Esophagus (tissue), 2 donors: ENCODE results near the gene SDR9C7. TPM values are rescaled to one million over a fixed set of nuclear protein-coding genes. Genes with fewer than 3 reads are reported as not detected.
"Not testable (repeated sequence)": the region's sequence is repeated elsewhere in the genome, so short reads cannot be mapped to it uniquely, and the experiment has no call there.

Source experiments
- H3K27ac ChIP-seq, 2 donors: one replicate each; pipeline ENCODE4 v1.5.1; 2013; ENCODE audit warnings: low read depth in 2 of 2, mild to moderate bottlenecking in 2 of 2, inconsistent platforms in 1 of 2, low read length in 1 of 2, moderate library complexity in 1 of 2
- H3K27me3 ChIP-seq, 2 donors: one replicate each; pipeline ENCODE4 v1.6.1; 2013; ENCODE audit warnings: low read length in 2 of 2, control low read depth in 1 of 2, mild to moderate bottlenecking in 1 of 2; ENCODE audit not compliant: insufficient read depth in 2 of 2, control insufficient read depth in 1 of 2
- H3K36me3 ChIP-seq, 2 donors: one replicate each; pipeline ENCODE4 v1.6.1; 2013; ENCODE audit warnings: low read length in 1 of 2; ENCODE audit not compliant: control insufficient read depth in 2 of 2, insufficient read depth in 2 of 2
- H3K4me1 ChIP-seq, 2 donors: one replicate each; pipeline ENCODE4 v1.6.1; 2013; ENCODE audit warnings: low read length in 1 of 2; ENCODE audit not compliant: control insufficient read depth in 2 of 2, insufficient read depth in 2 of 2
- H3K4me3 ChIP-seq, 2 donors: one replicate each; pipeline ENCODE4 v1.5.1; 2013; ENCODE audit warnings: low read length in 2 of 2, mild to moderate bottlenecking in 2 of 2, low read depth in 1 of 2, moderate library complexity in 1 of 2
- H3K9me3 ChIP-seq, 2 donors: one replicate each; pipeline ENCODE4 v1.6.1; 2013; ENCODE audit warnings: mild to moderate bottlenecking in 2 of 2, low read depth in 1 of 2, low read length in 1 of 2, moderate library complexity in 1 of 2; ENCODE audit not compliant: control insufficient read depth in 2 of 2, insufficient read depth in 1 of 2
- WGBS, 2 donors: extraction: QIAGEN DNeasy Blood & Tissue Kit; methylation state at CpG; one replicate each; pipeline ENCODE4 v1.1.7; 2013; 5-methylcytosine and 5-hydroxymethylcytosine counted together
- polyA plus RNA-seq, 2 donors: library from polyadenylated mRNA; stranded (reverse); fragments of 200-250 nt; gene quantifications; one replicate each; pipeline ENCODE4 v1.2.3, GENCODE V29; 2013
- donor health status: healthy with polysubstance abuse.
- donor health status: Bipolar disorder and iron deficiency.

SDR9C7 gene
- polyA plus RNA-seq, 2 donors: 9.4 to 16.8 TPM

DNA sequence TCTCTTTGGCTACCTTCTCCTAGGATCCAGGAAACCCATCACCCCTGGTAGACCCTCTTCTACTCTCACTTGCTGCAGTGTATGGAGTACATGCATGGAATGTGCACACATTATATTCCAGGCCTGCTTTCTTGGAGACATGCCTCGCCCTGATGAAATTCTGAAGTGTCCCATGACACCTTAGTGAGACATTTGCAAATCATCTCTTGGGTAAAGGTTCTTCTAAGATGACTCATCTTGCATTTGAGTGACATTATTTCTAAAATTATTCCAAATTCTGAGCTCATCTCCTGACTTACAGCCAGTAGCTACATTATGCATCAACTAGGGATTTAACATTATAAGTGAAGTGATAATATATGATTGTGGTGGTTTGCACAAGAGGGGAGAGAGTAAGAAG lies 49.8 kb downstream of the SDR9C7 start:
- Histone ChIP-seq H3K36me3 (no peaks in the 10 kb centered on the region), H3K27me3 (no peaks in the 10 kb centered on the region), H3K9me3 (peaks cover 0 to 4% of the 10 kb centered on the region in 2 donors), H3K4me1 (peaks cover 0 to 2% of the 10 kb centered on the region in 2 donors), H3K27ac (no peak overlapping the region), H3K4me3 (no peak overlapping the region)
- WGBS, 2 donors: 39 to 60% methylated on average over 1 of the region's 1 CpG

DNA sequence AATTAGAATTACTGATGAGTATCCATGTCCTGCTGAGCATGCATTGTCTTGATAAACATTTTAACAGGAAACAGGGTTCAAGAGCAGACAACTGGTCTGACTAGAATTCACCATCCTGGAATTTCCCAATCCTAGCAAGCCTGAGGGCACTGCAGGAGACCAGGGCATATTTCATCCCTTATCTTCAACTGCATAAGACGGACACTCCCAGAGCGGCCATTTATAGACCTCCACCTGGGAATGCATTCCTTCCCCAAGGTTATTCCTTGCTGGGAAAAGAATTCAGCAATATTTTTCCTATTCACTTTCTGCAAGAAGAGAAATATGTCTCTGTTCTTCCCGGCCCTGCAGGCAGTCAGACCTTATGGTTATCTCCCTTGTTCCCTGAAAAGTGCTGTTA lies 51.8 kb downstream of the SDR9C7 start:
- 82 to 92% methylated on average over 3 of the region's 3 CpGs for WGBS, 2 donors
- not testable (repeated sequence) for H3K27me3 ChIP-seq, H3K4me3 ChIP-seq, H3K4me1 ChIP-seq, H3K36me3 ChIP-seq, H3K9me3 ChIP-seq, H3K27ac ChIP-seq

DNA sequence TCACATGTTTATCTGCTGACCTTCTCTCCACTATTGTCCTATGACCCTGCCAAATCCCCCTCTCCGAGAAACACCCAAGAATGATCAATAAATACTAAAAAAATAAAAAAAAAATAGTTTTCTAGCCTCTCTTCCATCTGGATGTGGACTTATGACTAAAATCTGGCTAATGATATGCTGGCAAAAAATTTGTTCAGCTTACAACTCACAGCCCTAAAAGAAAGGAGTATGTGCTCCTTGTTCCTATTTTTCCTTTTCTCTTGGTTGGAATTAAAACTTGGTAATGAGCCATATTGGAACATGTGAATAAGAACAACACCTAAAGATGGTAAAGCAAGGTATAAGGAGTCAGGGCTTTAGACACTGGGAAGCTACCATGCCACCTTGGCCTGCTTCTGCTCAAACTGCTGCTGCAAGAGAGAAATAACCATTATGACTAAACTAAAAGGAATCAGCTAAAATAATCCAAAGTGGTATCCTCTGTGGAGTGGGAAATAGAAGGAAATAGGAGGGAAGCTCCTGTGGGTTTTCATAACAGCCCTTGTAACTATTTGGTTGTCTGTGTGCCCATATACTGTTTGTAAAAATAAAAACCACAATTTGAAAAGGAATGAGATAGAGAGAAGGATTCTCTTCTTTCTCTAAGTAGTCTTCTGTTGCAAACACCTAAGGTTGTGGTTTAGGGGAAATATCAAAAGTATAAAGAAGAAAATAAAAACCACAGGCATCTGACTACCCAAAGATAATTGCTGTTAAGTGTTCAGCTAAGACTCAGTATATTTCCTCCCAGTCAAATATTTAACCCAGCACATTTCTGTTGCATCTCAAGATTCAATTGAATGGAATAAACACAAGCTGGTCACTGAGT lies 53.8 kb downstream of the SDR9C7 start:
- no peak overlapping the region for H3K27ac ChIP-seq
- WGBS, 2 donors: 60 to 79% methylated on average over 1 of the region's 1 CpG
- H3K27me3 ChIP-seq: no peaks in the 10 kb centered on the region
- no peaks in the 10 kb centered on the region for H3K9me3 ChIP-seq
- H3K36me3 ChIP-seq: no peaks in the 10 kb centered on the region
- H3K4me3 ChIP-seq: no peak overlapping the region
- H3K4me1 ChIP-seq: peaks cover 0 to 2% of the 10 kb centered on the region in 2 donors

DNA sequence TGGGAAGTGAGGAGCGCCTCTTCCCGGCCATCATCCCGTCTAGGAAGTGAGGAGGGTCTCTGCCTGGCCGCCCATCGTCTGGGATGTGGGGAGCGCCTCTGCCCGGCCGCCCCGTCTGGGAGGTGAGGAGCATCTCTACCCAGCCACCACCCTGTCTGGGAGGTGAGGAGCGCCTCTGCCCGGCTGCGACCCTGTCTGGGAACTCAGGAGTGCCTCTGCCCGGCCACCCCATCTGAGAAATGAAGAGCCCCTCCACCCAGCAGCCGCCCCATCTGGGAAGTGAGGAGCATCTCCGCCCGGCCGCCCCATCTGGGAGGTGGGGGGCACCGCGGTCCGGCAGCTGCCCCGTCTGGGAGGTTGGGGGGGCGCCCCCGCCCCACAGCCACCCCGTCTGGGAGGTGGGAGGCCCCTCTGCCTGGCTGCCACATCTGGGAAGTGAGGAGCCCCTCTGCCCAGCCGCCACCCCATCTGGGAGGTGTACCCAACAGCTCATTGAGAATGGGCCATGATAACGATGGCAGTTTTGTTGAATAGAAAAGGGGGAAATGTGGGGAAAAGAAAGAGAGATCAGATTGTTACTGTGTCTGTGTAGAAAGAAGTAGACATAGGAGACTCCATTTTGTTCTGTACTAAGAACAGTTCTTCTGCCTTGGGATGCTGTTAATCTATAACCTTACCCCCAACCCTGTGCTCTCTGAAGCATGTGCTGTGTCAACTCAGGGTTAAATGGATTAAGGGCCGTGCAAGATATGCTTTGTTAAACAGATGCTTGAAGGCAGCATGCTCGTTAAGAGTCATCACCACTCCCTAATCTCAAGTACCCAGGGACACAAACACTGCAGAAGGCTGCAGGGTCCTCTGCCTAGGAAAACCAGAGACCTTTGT lies 54.7 kb downstream of the SDR9C7 start:
- 85 to 87% methylated on average over 27 to 28 of the region's 28 CpGs for WGBS, 2 donors
- not testable (repeated sequence) for H3K36me3 ChIP-seq, H3K27me3 ChIP-seq, H3K27ac ChIP-seq, H3K9me3 ChIP-seq, H3K4me1 ChIP-seq, H3K4me3 ChIP-seq

DNA sequence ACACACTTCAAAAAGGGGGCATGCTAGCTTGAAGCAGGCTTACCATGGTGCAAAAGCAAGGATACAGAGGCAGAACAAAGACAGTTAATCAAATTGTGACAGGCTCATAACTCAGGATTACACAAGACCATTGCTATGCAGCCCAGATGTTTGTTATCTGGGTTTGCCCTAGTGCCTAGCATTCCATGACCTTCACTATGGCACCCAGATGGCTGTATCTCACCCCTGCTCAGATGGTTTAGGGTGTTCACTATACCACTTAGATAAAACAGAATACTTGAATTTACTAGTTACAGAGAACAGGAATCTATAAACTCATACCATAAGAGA lies 56.2 kb downstream of the SDR9C7 start:
- H3K4me3 ChIP-seq: no peak overlapping the region
- no peaks in the 10 kb centered on the region for H3K36me3 ChIP-seq
- no peaks in the 10 kb centered on the region for H3K9me3 ChIP-seq
- no peaks in the 10 kb centered on the region for H3K27me3 ChIP-seq
- no peak overlapping the region for H3K27ac ChIP-seq
- no peaks in the 10 kb centered on the region for H3K4me1 ChIP-seq

DNA sequence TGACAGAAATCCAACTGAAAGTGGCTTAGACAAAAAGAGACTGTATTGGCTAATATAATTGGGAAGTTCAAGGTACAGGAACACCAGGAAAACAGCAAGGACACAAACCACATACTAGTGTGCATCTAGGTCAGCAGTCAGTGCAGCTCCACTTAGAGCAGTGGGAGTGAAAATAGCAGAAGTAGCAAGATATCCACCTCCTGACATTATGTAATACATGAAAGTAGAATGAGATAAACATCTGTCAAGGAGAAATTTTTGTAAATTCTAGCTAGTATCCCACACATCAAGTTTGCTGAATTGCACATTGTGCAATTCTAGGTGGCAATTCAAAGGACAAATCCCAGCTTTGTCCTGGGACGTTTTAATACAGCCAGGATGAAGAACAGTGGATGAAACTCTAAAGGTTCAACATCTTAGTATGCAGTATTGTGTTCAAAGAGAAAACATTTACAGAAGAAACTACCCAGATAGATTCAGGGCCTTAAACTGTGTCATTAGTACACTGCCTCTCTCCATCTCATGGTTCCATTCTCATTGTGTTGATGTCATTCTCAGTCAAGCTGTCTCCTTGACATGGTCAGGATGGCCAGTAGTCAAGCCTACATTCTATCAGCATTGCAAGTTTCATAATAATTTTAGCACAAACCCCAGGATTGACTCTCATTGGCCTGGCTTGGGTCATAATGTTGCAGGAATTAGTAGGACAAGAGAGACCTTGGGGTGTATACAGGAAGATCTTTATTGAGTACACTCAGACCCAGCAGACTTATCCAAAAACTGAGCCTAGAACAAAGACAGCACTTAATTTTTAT lies 56.8 kb downstream of the SDR9C7 start:
- Histone ChIP-seq H3K9me3 (no peaks in the 10 kb centered on the region), H3K4me3 (no peak overlapping the region), H3K4me1 (no peaks in the 10 kb centered on the region), H3K27me3 (no peaks in the 10 kb centered on the region), H3K27ac (no peak overlapping the region), H3K36me3 (no peaks in the 10 kb centered on the region)
- WGBS, 2 donors: 38 to 57% methylated on average over 1 of the region's 1 CpG

DNA sequence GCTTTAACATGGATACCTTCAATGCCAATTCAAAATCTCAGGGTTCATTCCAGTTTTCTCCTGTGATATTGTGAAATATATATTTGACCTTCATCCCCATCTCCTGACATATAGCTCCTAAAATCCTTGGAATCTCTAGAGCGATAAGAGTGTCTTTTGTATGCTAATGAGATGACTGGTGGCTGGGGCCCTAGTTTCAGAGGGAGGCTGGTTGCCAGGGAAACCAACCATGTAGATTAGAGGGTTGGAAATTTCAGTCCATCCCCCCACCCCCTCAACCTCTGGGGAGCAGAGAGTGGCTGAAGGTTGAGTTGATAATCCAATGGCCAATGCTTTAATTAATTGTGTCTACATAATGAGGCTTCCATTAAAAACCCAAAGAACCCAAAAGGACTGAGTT lies 59.4 kb downstream of the SDR9C7 start:
- H3K4me3 ChIP-seq: no peak overlapping the region
- H3K36me3 ChIP-seq: no peaks in the 10 kb centered on the region
- 67 to 82% methylated on average over 1 of the region's 1 CpG for WGBS, 2 donors
- no peaks in the 10 kb centered on the region for H3K4me1 ChIP-seq
- H3K27ac ChIP-seq: no peak overlapping the region
- no peaks in the 10 kb centered on the region for H3K27me3 ChIP-seq
- H3K9me3 ChIP-seq: peaks cover 0 to 2% of the 10 kb centered on the region in 2 donors

DNA sequence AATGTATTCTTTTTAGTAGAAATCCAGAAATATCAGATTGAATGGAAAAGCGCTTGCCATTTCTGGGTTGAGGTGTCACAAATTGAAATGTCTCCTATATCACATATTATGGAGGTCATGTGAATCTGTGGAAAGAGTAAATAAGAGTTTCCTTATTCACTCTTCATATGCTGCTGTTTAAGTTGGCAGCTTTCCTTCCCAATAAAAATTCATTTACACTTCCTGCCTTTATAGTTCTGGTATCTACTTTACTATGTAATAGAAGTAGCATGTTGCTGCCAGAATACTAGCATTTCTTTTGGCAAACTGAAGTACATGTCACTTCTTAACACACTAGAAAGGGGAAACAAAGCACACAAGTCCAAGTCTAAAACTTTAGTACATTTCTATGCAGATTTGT lies 60.8 kb downstream of the SDR9C7 start:
- H3K4me1 ChIP-seq: no peaks in the 10 kb centered on the region
- H3K36me3 ChIP-seq: no peaks in the 10 kb centered on the region
- no peak overlapping the region for H3K27ac ChIP-seq
- WGBS, 2 donors: 0 to 16% methylated on average over 1 of the region's 1 CpG
- H3K27me3 ChIP-seq: no peaks in the 10 kb centered on the region
- no peak overlapping the region for H3K4me3 ChIP-seq
- H3K9me3 ChIP-seq: peaks cover 0 to 2% of the 10 kb centered on the region in 2 donors
